Activated T-cell treated with anti-CD3 and anti-CD28 coated beads, Interleukin-2, amount 50 U/mL, for 24 hours (primary cell): Measurements from ENCODE around the gene MED15.
"Not testable (repeated sequence)": the region's sequence is repeated elsewhere in the genome, so short reads cannot be mapped to it uniquely, and the experiment has no call there.

ENCODE experiments used
- DNase-seq: peaks from one replicate; pipeline ENCODE4 v3.0.0-alpha.2; 2020
- H3K27ac Mint-ChIP-seq: 2 replicates; pipeline ENCODE4 v1.8.0; 2020; ENCODE audit warnings: mild to moderate bottlenecking, mixed read lengths
- H3K27me3 Mint-ChIP-seq: 2 replicates; pipeline ENCODE4 v1.8.0; 2020; ENCODE audit warnings: mixed read lengths
- H3K36me3 Mint-ChIP-seq: 2 replicates; pipeline ENCODE4 v1.8.0; 2020; ENCODE audit warnings: low read depth, mixed read lengths
- H3K4me1 Mint-ChIP-seq: 2 replicates; pipeline ENCODE4 v1.8.0; 2020; ENCODE audit warnings: low read depth, mixed read lengths
- H3K4me3 Mint-ChIP-seq: 2 replicates; pipeline ENCODE4 v1.8.0; 2020; ENCODE audit warnings: mild to moderate bottlenecking, moderate library complexity, mixed read lengths
- H3K9me3 Mint-ChIP-seq: 2 replicates; pipeline ENCODE4 v1.8.0; 2020; ENCODE audit warnings: mixed read lengths

The MED15 gene

GRCh38 chr22:20528405-20528978 is 21.1 kb downstream of the MED15 start:
- DNase-seq, result no peak
- Mint-ChIP-seq H3K4me3 (no peak overlapping the region), H3K36me3 (peaks cover 71% of the 10 kb centered on the region), H3K9me3 (no peaks in the 10 kb centered on the region), H3K27ac (no peak overlapping the region), H3K27me3 (no peaks in the 10 kb centered on the region), H3K4me1 (peaks cover 72% of the 10 kb centered on the region)

DNA sequence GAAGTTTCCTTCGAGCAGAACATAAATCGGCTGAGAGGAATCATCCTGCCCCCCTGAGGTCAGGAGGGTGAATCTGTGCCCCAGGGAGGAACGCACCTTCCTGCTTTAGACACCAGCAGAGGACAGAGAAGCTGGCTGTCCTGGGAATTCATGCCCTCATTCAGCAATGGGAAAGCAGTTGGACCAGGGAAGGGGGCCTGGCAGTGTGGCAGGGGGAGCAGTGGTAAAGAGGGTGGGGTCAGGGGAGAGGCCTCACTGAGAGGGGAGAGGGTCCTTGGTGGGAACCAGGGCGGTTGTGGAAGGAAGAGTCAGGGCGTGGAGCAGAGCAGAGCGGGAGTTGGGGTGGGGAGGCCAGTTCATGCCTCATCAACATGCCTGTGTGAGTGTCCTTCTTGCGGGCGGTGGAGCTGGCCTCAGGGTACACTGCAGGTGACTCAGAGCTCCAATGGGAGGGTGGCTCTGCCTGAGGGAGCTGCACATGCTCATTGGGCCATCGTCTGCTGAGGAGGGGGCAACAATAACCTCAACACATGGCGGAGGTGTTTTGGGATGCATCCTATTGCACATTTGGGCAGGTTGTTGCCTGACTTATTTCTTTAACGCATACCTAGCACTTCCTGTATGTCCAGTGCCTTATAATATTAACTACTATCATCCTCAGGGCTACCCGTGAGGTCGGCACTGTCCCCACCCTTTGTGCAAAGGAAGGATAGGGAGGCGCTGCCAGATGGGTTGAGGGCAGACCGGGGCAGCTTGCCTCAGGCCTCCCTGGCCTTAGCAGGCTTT is 23.2 kb downstream of the MED15 start:
- no peak overlapping the region for H3K4me3 Mint-ChIP-seq
- peaks cover 73% of the 10 kb centered on the region for H3K36me3 Mint-ChIP-seq
- H3K27ac Mint-ChIP-seq, result peak overlapping the region; percentile 61
- no peaks in the 10 kb centered on the region for H3K27me3 Mint-ChIP-seq
- H3K9me3 Mint-ChIP-seq, result no peaks in the 10 kb centered on the region
- no peak for DNase-seq
- peaks cover 73% of the 10 kb centered on the region for H3K4me1 Mint-ChIP-seq

- H3K4me3 Mint-ChIP-seq, result no peak overlapping the region
- no peaks in the 10 kb centered on the region for H3K27me3 Mint-ChIP-seq
- DNase-seq, result no peak
- peaks cover 73% of the 10 kb centered on the region for H3K4me1 Mint-ChIP-seq
- H3K36me3 Mint-ChIP-seq, result peaks cover 73% of the 10 kb centered on the region
- H3K9me3 Mint-ChIP-seq, result no peaks in the 10 kb centered on the region
- H3K27ac Mint-ChIP-seq, result peak overlapping the region; percentile 86
Measured at GRCh38 chr22:20531154-20531403, 23.7 kb downstream of the MED15 start.

DNA sequence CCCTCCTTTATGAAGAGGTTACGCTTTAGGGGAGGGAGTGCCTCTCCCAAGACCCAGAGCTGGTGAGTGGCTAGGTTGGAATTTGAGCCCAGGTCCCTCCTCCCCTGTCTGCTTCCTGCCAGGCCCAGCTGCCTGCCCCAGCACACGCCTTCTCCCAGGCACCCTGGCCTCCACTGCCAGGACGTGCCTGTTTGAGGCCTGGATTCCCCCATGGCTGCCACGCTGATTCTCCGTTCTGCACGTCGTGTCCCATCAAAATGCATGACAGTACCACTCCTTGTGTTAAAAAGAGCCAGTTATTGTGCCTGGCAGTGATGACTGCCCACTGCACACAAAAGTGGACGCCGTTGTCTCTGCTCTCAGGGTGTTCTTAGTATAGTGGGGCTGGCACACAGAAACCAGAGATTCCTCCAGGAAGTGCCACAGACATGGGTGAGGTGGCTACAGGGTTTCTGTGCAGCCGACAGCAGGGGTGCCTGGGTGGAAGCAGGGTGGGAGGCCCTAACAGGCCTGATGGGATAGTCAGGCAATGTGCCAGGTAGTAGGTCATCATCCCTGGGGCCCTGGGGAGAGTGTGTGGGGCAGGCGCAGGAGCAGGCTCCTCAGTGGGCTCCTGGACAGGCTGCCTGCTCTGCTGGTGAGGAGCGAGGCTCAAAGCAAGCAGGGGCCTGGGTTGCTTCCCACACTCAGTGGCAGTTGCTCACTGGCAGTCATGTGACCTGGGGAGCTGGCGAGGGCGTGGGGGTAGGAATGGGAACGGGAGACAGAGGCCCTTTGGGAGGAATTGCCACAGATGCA is 24.2 kb downstream of the MED15 start:
- H3K27me3 Mint-ChIP-seq, result no peaks in the 10 kb centered on the region
- no peak overlapping the region for H3K4me3 Mint-ChIP-seq
- peak overlapping the region; percentile 86 for H3K27ac Mint-ChIP-seq
- H3K36me3 Mint-ChIP-seq, result peaks cover 71% of the 10 kb centered on the region
- no peak for DNase-seq
- H3K9me3 Mint-ChIP-seq, result no peaks in the 10 kb centered on the region
- H3K4me1 Mint-ChIP-seq, result peaks cover 71% of the 10 kb centered on the region

DNA sequence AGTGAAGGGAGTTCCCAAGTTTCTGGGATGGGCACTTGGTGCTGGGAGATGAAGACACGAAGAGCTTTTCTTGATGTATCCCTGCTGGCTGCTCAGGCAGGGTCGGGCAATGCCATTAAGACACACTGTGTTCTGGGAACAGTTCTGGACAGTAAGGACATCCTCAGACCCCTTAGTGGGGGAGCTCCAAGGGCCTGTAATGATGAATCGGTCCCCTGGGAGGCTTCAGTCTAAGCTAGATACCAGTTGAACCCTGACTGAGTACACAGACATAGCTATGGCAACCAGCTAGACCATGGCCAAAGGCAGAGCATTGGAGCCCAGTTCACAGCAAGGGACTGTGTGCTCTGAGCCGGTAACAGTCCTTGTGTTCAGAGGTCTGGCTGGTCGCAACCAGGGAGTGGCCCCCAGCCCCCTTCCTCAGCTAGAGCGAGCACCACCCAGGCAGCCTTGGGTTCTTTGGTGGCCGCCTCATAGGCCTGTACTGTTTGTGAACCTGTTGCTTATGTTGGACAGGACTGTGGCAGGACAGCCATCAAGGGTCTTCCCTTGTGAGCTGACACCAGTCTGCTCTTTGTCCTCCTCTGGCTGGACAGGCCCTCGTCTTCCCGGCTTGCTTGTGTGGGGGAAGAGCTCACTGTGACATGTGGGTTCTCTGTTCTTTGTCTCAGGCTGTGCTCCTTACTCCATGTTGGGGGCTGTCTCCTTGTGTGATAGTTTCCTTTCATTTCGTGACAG is 25.0 kb downstream of the MED15 start:
- H3K36me3 Mint-ChIP-seq, result peaks cover 72% of the 10 kb centered on the region
- no peaks in the 10 kb centered on the region for H3K9me3 Mint-ChIP-seq
- H3K27ac Mint-ChIP-seq, result peak overlapping the region; percentile 86
- no peak overlapping the region for H3K4me3 Mint-ChIP-seq
- H3K27me3 Mint-ChIP-seq, result no peaks in the 10 kb centered on the region
- H3K4me1 Mint-ChIP-seq, result peaks cover 68% of the 10 kb centered on the region
- DNase-seq, result no peak

GRCh38 chr22:20533095-20533878 is 25.9 kb downstream of the MED15 start:
- no peak for DNase-seq
- H3K27me3 Mint-ChIP-seq, result no peaks in the 10 kb centered on the region
- peaks cover 63% of the 10 kb centered on the region for H3K4me1 Mint-ChIP-seq
- H3K36me3 Mint-ChIP-seq, result peaks cover 72% of the 10 kb centered on the region
- H3K4me3 Mint-ChIP-seq, result no peak overlapping the region
- no peaks in the 10 kb centered on the region for H3K9me3 Mint-ChIP-seq
- peak overlapping the region; percentile 84 for H3K27ac Mint-ChIP-seq

- no peak overlapping the region for H3K4me3 Mint-ChIP-seq
- peaks cover 60% of the 10 kb centered on the region for H3K4me1 Mint-ChIP-seq
- peaks cover 72% of the 10 kb centered on the region for H3K36me3 Mint-ChIP-seq
- H3K9me3 Mint-ChIP-seq, result no peaks in the 10 kb centered on the region
- H3K27ac Mint-ChIP-seq, result peak overlapping the region; percentile 84
- no peaks in the 10 kb centered on the region for H3K27me3 Mint-ChIP-seq
- no peak for DNase-seq
Measured at GRCh38 chr22:20533879-20534265, 26.5 kb downstream of the MED15 start.

DNA sequence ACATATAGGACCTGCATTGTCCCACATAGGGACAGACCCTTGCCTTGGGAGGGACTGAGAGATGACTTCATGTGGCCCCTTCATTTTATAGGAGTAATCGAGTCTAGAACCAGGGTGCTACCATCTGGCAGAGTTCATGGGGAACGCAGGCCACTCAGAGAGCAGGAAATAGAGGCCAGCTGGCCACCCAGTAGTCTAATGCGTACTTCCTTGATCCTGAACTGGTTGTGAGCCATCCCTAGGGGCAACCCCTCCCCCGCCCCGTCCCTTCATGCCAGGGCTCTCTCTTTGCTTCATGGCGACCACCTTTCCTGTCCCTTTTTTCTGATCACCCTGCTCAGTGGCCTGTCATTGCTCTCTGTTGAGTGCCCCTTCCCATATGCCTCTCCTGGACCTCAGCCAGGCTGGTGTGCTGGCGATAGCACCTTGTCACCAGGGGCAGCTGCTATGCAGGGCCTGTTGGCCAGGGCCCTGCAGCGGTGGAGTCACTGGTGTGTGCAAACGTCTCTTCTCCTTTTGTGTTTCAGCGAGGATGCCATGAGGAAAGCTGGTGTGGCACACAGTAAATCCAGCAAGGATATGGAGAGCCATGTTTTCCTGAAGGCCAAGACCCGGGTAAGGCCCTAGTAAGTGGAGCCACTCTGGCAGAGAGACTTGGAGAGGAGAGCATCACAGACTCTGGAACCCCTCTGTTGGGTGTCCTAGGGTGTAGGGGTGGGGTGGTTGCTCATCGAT is 29.3 kb downstream of the MED15 start:
- H3K9me3 Mint-ChIP-seq, result no peaks in the 10 kb centered on the region
- H3K4me3 Mint-ChIP-seq, result no peak overlapping the region
- H3K36me3 Mint-ChIP-seq, result peaks cover 78% of the 10 kb centered on the region
- no peaks in the 10 kb centered on the region for H3K27me3 Mint-ChIP-seq
- DNase-seq, result no peak
- H3K27ac Mint-ChIP-seq, result peak overlapping the region; percentile 67
- peaks cover 41% of the 10 kb centered on the region for H3K4me1 Mint-ChIP-seq

DNA sequence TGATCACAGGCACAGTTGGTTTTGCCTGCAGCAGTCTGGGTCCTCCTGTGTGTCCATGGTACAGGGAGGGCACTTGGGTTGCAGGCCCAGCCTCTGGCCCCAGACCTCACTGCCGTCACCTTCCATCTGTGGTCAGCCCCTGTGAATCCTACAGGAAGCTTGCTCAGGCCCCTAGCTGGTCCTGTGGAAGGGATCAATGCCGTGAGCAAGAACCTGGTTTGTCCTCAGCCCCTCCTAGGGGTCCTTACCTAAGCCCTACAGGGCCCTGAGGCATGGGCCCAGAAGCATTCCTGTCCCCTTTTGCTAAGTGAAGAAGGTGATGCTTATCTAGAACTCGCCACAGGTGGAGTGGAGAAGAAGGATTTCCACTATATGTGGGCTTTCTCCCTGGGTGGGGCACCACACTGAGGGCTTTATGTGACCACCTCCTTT is 29.9 kb downstream of the MED15 start:
- H3K4me1 Mint-ChIP-seq, result peaks cover 41% of the 10 kb centered on the region
- H3K9me3 Mint-ChIP-seq, result no peaks in the 10 kb centered on the region
- peaks cover 79% of the 10 kb centered on the region for H3K36me3 Mint-ChIP-seq
- H3K4me3 Mint-ChIP-seq, result no peak overlapping the region
- peak overlapping the region; percentile 18 for H3K27ac Mint-ChIP-seq
- H3K27me3 Mint-ChIP-seq, result no peaks in the 10 kb centered on the region
- DNase-seq, result no peak

GRCh38 chr22:20537983-20538382 is 30.6 kb downstream of the MED15 start:
- H3K27ac Mint-ChIP-seq, result peak overlapping the region; percentile 18
- H3K36me3 Mint-ChIP-seq, result peaks cover 82% of the 10 kb centered on the region
- DNase-seq, result no peak
- no peaks in the 10 kb centered on the region for H3K27me3 Mint-ChIP-seq
- H3K4me1 Mint-ChIP-seq, result peaks cover 41% of the 10 kb centered on the region
- no peak overlapping the region for H3K4me3 Mint-ChIP-seq
- no peaks in the 10 kb centered on the region for H3K9me3 Mint-ChIP-seq

DNA sequence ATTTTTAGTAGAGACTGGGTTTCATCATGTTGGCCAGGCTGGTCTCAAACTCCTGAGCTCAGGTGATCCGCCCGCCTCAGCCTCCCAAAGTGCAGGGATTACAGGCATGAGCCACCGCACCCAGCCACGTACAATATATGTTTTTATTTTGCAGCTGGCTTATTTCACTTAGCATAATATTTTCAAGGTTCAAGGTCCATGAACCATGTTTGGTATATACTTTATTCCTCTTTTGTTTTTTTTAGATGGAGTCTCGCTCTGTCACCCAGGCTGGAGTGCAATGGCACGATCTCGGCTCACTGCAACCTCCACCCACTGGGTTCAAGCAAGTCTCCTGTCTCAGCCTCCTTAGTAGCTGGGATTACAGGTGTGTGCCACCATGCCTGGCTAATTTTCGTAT is 31.5 kb downstream of the MED15 start:
- not testable (repeated sequence) for DNase-seq, H3K27me3 Mint-ChIP-seq, H3K4me3 Mint-ChIP-seq, H3K9me3 Mint-ChIP-seq, H3K27ac Mint-ChIP-seq
- Mint-ChIP-seq H3K4me1 (peaks cover 37% of the 10 kb centered on the region), H3K36me3 (peaks cover 82% of the 10 kb centered on the region)

GRCh38 chr22:20542055-20542454 is 34.6 kb downstream of the MED15 start:
- peak overlapping the region; percentile 19 for H3K27ac Mint-ChIP-seq
- no peaks in the 10 kb centered on the region for H3K27me3 Mint-ChIP-seq
- no peaks in the 10 kb centered on the region for H3K9me3 Mint-ChIP-seq
- H3K4me1 Mint-ChIP-seq, result peaks cover 47% of the 10 kb centered on the region
- peaks cover 91% of the 10 kb centered on the region for H3K36me3 Mint-ChIP-seq
- no peak overlapping the region for H3K4me3 Mint-ChIP-seq
- no peak for DNase-seq

DNA sequence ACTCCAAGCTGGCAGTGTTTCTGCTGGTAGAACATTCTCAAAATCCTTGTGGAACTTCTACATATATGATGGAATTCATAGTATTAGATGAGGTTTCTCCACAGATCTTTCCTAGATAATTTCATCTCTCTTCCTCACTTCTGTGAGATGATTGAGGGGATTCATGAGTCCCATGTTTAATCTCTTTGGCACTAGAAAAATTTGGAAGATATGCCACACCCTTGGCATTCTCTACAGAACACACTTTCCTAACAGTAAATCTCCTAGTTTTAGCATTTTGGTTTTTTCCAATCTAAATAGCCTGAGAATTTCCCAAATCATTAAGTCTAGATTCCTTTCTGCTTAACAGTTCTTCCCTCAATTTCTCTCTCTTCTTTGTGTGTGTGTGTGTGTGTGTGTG is 35.3 kb downstream of the MED15 start:
- Mint-ChIP-seq H3K9me3 (no peaks in the 10 kb centered on the region), H3K4me3 (no peak overlapping the region), H3K27ac (peak overlapping the region; percentile 72), H3K4me1 (peaks cover 52% of the 10 kb centered on the region), H3K27me3 (no peaks in the 10 kb centered on the region), H3K36me3 (peaks cover 84% of the 10 kb centered on the region)
- no peak for DNase-seq
